B cell (primary cell): ENCODE measurements around the gene MYOZ2. TPM values are rescaled to one million over a fixed set of nuclear protein-coding genes. Genes with fewer than 3 reads are reported as not detected.

Source experiments
- ATAC-seq: fragments of 200-7000 bp; cut with Tn5 transposase; one replicate; pipeline ENCODE4 v1.10.0; 2021; ENCODE audit warnings: low read depth, mild to moderate bottlenecking, moderate number of reproducible peaks, moderate library complexity
- CTCF ChIA-PET: fragments of 350-600 bp; sonication (Branson Sonifier 250); formaldehyde crosslinking; loops from one replicate; lab custom pipeline; 2021; ENCODE audit warnings: antibody characterized with exemption, inconsistent platforms; lab: Charles Lee
- POLR2A ChIA-PET: fragments of 350-600 bp; sonication (Branson Sonifier 250); formaldehyde crosslinking; loops from one replicate; lab custom pipeline; 2021; ENCODE audit warnings: antibody characterized with exemption; lab: Charles Lee
- DNase-seq: peaks from one replicate; pipeline ENCODE4 v3.0.0; 2013
- H2AFZ ChIP-seq: 2 replicates; pipeline ENCODE4 v1.6.1; 2012; ENCODE audit warnings: mild to moderate bottlenecking, low read depth, low read length; ENCODE audit not compliant: insufficient read depth, poor library complexity, severe bottlenecking
- H3K27ac ChIP-seq, 2 donors: 1 replicate in 1 of 2; 2 replicates in 1 of 2; pipeline ENCODE4 v1.5.1; 2012 to 2013; ENCODE audit warnings: low read length in 2 of 2, mild to moderate bottlenecking in 2 of 2, moderate library complexity in 1 of 2
- H3K27me3 ChIP-seq, 4 experiments: fragments of 200-600 bp in 1 of 4; sonication (generic) in 1 of 4; replicated peaks in 1 of 4; 1 replicate in 2 of 4; 2 replicates in 2 of 4; pipeline versions ENCODE4 v1.6.1 to v1.7.0; 2013 to 2016; ENCODE audit warnings: low read length in 3 of 4, mild to moderate bottlenecking in 2 of 4, mixed read lengths in 1 of 4, moderate library complexity in 1 of 4; ENCODE audit not compliant: insufficient read depth in 4 of 4, control insufficient read depth in 3 of 4; ENCODE audit errors: control extremely low read depth in 1 of 4
- H3K36me3 ChIP-seq, 2 experiments: replicated peaks in 1 of 2; 1 replicate in 1 of 2; 2 replicates in 1 of 2; pipeline versions ENCODE4 v1.6.1 to v1.7.1; 2013; ENCODE audit warnings: low read length in 1 of 2; ENCODE audit not compliant: insufficient read depth in 2 of 2, control insufficient read depth in 1 of 2; ENCODE audit errors: control extremely low read depth in 1 of 2, extremely low read depth in 1 of 2
- H3K4me1 ChIP-seq, 2 donors: fragments of 200-600 bp in 1 of 2; sonication (generic) in 1 of 2; 1 replicate in 1 of 2; 2 replicates in 1 of 2; pipeline versions ENCODE4 v1.5.1 to v1.6.1; 2013 to 2017; ENCODE audit warnings: low read length in 2 of 2; ENCODE audit not compliant: control insufficient read depth in 2 of 2, insufficient read depth in 2 of 2
- H3K4me2 ChIP-seq: replicated peaks from 2 replicates; pipeline ENCODE3; 2012; ENCODE audit warnings: mild to moderate bottlenecking, low read depth, low read length; ENCODE audit not compliant: poor library complexity, severe bottlenecking
- H3K4me3 ChIP-seq, 5 experiments: fragments of 200-600 bp in 1 of 5; sonication (generic) in 1 of 5; 1 replicate in 3 of 5; 2 replicates in 2 of 5; pipeline versions ENCODE4 v1.5.1 to v1.7.0; 2011 to 2016; ENCODE audit warnings: low read length in 4 of 5, mild to moderate bottlenecking in 4 of 5, low read depth in 2 of 5, control low read depth in 1 of 5, moderate library complexity in 1 of 5; ENCODE audit not compliant: insufficient read depth in 1 of 5; ENCODE audit errors: control extremely low read depth in 1 of 5, extremely low read depth in 1 of 5
- H3K79me2 ChIP-seq: fragments of 200-600 bp; sonication (generic); one replicate; pipeline ENCODE4 v1.6.0; 2016; ENCODE audit warnings: low read length; ENCODE audit not compliant: control insufficient read depth, insufficient read depth
- H3K9ac ChIP-seq: fragments of 200-600 bp; sonication (generic); 2 replicates; pipeline ENCODE4 v1.6.1; 2017; ENCODE audit warnings: mild to moderate bottlenecking, low read length, moderate library complexity
- H3K9me3 ChIP-seq, 3 donors: one replicate each; pipeline versions ENCODE4 v1.6.1 to v1.7.1; 2013; ENCODE audit warnings: low read length in 2 of 3; ENCODE audit not compliant: control insufficient read depth in 2 of 3, insufficient read depth in 1 of 3; ENCODE audit errors: control extremely low read depth in 1 of 3
- H4K20me1 ChIP-seq: 2 replicates; pipeline ENCODE4 v1.6.0; 2012; ENCODE audit warnings: mild to moderate bottlenecking, low read length; ENCODE audit not compliant: insufficient read depth, control insufficient read depth, poor library complexity, severe bottlenecking
- H3K27ac Mint-ChIP-seq: one replicate; pipeline ENCODE4 v1.8.0; 2021; ENCODE audit warnings: mixed read lengths
- H3K27me3 Mint-ChIP-seq: one replicate; pipeline ENCODE4 v1.8.0; 2021; ENCODE audit warnings: mixed read lengths
- H3K4me1 Mint-ChIP-seq: one replicate; pipeline ENCODE4 v1.8.0; 2021; ENCODE audit warnings: mixed read lengths
- H3K4me3 Mint-ChIP-seq: one replicate; pipeline ENCODE4 v1.8.0; 2021; ENCODE audit warnings: mixed read lengths
- H3K9me3 Mint-ChIP-seq: one replicate; pipeline ENCODE4 v1.8.0; 2022; ENCODE audit warnings: mixed read lengths; ENCODE audit not compliant: insufficient read depth
- EZH2 ChIP-seq: IDR thresholded peaks from 2 replicates; pipeline ENCODE4 v1.6.1; 2012; ENCODE audit warnings: borderline replicate concordance, low read depth, mild to moderate bottlenecking, moderate library complexity, low read length; ENCODE audit not compliant: insufficient read depth, poor library complexity, severe bottlenecking
- WGBS: methylation state at CpG from one replicate; pipeline ENCODE4 v1.1.5; 2013; ENCODE audit warnings: missing lambda C conversion rate; ENCODE audit not compliant: insufficient coverage; 5-methylcytosine and 5-hydroxymethylcytosine counted together
- intact Hi-C: fragments of 100-400 bp; cut with micrococcal nuclease; formaldehyde crosslinking; loops from one replicate; pipeline ENCODE4 v1.10.0; 2022
- polyA plus RNA-seq: library from polyadenylated mRNA; depleted of rRNA; stranded (reverse); fragments of >200 nt; gene quantifications from 2 replicates; pipeline ENCODE4 v1.2.3, GENCODE V29; 2012
- total RNA-seq, 2 donors: library from RNA; stranded (reverse); fragments of 120-200 nt in 1 of 2; gene quantifications; 1 replicate in 1 of 2; 2 replicates in 1 of 2; pipeline versions ENCODE4 v1.2.3 to v1.2.4, GENCODE V29; 2013 to 2022
- TF ChIP-seq, protein P1 (sequence below): fragments of 200-600 bp; IDR thresholded peaks from one replicate; pipeline ENCODE4 v1.8.0; 2022; ENCODE audit warnings: antibody characterized with exemption, mild to moderate bottlenecking

The MYOZ2 gene
- total and polyA plus RNA-seq, 2 donors (not counting 1 experiment from before 2014, with no cell fraction given) = not detected

DNA sequence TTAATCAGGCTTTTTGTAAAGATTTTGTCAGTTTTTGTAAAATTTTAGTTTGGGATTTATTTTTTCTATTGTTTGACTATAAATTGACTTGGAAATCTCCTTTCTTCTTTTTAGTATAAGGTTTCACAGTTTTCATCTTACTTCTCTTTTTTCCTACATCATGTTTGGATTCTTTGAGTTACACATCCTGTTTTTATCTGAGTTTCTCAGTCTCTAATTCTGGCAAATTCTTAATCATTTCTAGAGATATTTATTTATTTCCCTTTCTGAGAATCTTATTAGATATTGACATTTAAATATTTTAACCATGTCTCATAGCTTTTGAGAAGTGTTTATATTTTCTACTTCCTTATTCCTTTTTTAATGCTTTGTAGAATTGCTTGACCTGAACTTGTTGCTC, 97.6 kb downstream of the MYOZ2 start:
- intact Hi-C loops = loop anchor here (5.0 kb wide), 1 partner anchor 34 kb away; no protein-coding TSS in a partner anchor
- no peak overlapping the region for H3K27ac Mint-ChIP-seq
- Histone ChIP-seq H3K9me3 (no peaks in the 10 kb centered on the region), H3K4me3 (no peak overlapping the region), H3K36me3 (no peaks in the 10 kb centered on the region), H3K9ac (no peak overlapping the region), H3K4me2 (peak overlapping the region; percentile 5), H3K4me1 (peaks cover 6 to 8% of the 10 kb centered on the region in 2 donors), H3K27ac (no peak overlapping the region), H2AFZ (no peak overlapping the region), H4K20me1 (no peaks in the 10 kb centered on the region), H3K79me2 (no peaks in the 10 kb centered on the region), H3K27me3 (no peaks in the 10 kb centered on the region)
- peaks cover 45% of the 10 kb centered on the region for H3K4me1 Mint-ChIP-seq
- DNase-seq = no peak
- no peak for ATAC-seq
- TF ChIP-seq, protein P1, sequence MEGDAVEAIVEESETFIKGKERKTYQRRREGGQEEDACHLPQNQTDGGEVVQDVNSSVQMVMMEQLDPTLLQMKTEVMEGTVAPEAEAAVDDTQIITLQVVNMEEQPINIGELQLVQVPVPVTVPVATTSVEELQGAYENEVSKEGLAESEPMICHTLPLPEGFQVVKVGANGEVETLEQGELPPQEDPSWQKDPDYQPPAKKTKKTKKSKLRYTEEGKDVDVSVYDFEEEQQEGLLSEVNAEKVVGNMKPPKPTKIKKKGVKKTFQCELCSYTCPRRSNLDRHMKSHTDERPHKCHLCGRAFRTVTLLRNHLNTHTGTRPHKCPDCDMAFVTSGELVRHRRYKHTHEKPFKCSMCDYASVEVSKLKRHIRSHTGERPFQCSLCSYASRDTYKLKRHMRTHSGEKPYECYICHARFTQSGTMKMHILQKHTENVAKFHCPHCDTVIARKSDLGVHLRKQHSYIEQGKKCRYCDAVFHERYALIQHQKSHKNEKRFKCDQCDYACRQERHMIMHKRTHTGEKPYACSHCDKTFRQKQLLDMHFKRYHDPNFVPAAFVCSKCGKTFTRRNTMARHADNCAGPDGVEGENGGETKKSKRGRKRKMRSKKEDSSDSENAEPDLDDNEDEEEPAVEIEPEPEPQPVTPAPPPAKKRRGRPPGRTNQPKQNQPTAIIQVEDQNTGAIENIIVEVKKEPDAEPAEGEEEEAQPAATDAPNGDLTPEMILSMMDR = no peak
- TF ChIP-seq EZH2 = no peak
- ChIA-PET POLR2A (no interaction called here), CTCF (no interaction called here)
- H3K27me3 Mint-ChIP-seq = no peaks in the 10 kb centered on the region
- H3K4me3 Mint-ChIP-seq = no peak overlapping the region
- no peaks in the 10 kb centered on the region for H3K9me3 Mint-ChIP-seq

DNA sequence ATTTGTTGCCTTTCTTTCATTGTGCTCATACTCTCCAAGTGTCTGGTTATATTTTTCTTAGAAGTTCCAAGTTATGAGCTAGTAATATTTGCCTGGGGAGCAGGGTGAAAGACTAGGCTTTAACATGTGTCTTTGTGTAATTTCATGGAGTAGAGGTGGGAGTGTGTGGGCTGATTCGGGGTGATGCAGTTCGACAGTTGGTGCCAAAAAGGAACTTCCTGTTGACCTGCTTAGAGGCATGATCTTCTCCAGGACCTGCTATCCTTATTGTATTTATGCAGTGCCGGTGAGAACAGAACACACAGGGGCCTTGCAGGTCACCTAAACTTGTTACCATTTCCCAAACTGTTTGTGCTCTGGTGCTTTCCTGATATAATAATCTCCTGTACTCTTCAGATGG, 98.1 kb downstream of the MYOZ2 start:
- POLR2A ChIA-PET = no interaction called here
- H3K4me3 Mint-ChIP-seq = peak overlapping the region; percentile 49
- H3K4me3 ChIP-seq = no peak overlapping the region

More for the DNA sequence above, 98.1 kb downstream of the MYOZ2 start:
- H3K4me1 Mint-ChIP-seq = peaks cover 47% of the 10 kb centered on the region
- H3K9ac ChIP-seq = no peak overlapping the region
- H3K27ac Mint-ChIP-seq = peak overlapping the region; percentile 16
- no peaks in the 10 kb centered on the region for H3K79me2 ChIP-seq
- intact Hi-C loops = loop anchor here (5.0 kb wide), 1 partner anchor 34 kb away; no protein-coding TSS in a partner anchor
- H3K4me1 ChIP-seq = peaks cover 6 to 8% of the 10 kb centered on the region in 2 donors
- H2AFZ ChIP-seq = no peak overlapping the region
- H3K4me2 ChIP-seq = peak overlapping the region; percentile 5
- DNase-seq (no peak), ATAC-seq (no peak)
- H3K9me3 ChIP-seq = no peaks in the 10 kb centered on the region
- TF ChIP-seq EZH2 = no peak
- TF ChIP-seq, protein P1 = no peak
- H3K9me3 Mint-ChIP-seq = no peaks in the 10 kb centered on the region
- no peaks in the 10 kb centered on the region for H3K27me3 ChIP-seq
- H4K20me1 ChIP-seq = no peaks in the 10 kb centered on the region
- H3K36me3 ChIP-seq = no peaks in the 10 kb centered on the region
- WGBS = 14% methylated on average over 3 of the region's 3 CpGs
- H3K27me3 Mint-ChIP-seq = no peaks in the 10 kb centered on the region
- CTCF ChIA-PET = no interaction called here
- H3K27ac ChIP-seq = no peak overlapping the region
